EH (cell line): ENCODE results near the gene AKAP13.
"Not testable (repeated sequence)": the region's sequence is repeated elsewhere in the genome, so short reads cannot be mapped to it uniquely, and the experiment has no call there.

Experiments used
- DNase-seq: peaks from one replicate; pipeline ENCODE4 v3.0.0-alpha.2; 2015; ENCODE audit warnings: low read depth

AKAP13 gene

GRCh38 chr15:85350395-85350794 lies 30.0 kb upstream of the AKAP13 start:
- peak; percentile 20 for DNase-seq

- DNase-seq: not testable (repeated sequence)
Observed at GRCh38 chr15:85351501-85351900, 28.9 kb upstream of the AKAP13 start.

GRCh38 chr15:85351965-85352364 lies 28.4 kb upstream of the AKAP13 start:
- DNase-seq: no peak

GRCh38 chr15:85353516-85353915 lies 26.9 kb upstream of the AKAP13 start:
- no peak for DNase-seq

GRCh38 chr15:85354461-85354860 lies 25.9 kb upstream of the AKAP13 start:
- DNase-seq: peak; percentile 86

- DNase-seq: no peak
Observed at GRCh38 chr15:85354948-85355347, 25.5 kb upstream of the AKAP13 start.

- DNase-seq: no peak
Observed at GRCh38 chr15:85356276-85356675, 24.1 kb upstream of the AKAP13 start.

- DNase-seq: no peak
Observed at GRCh38 chr15:85361323-85361722, 19.1 kb upstream of the AKAP13 start.

- DNase-seq: no peak
Observed at GRCh38 chr15:85362436-85363081, 17.8 kb upstream of the AKAP13 start.

- no peak for DNase-seq
Observed at GRCh38 chr15:85365980-85366379, 14.4 kb upstream of the AKAP13 start.

GRCh38 chr15:85367741-85368140 lies 12.7 kb upstream of the AKAP13 start:
- no peak for DNase-seq

- DNase-seq: no peak
Observed at GRCh38 chr15:85374831-85375230, 5.6 kb upstream of the AKAP13 start.

- DNase-seq: no peak
Observed at GRCh38 chr15:85377269-85377668, 3.1 kb upstream of the AKAP13 start.

GRCh38 chr15:85377986-85378385 lies 2.4 kb upstream of the AKAP13 start:
- no peak for DNase-seq

GRCh38 chr15:85379403-85380131 lies 836 bp upstream of the AKAP13 start:
- DNase-seq: peak; percentile 42

GRCh38 chr15:85380812-85381642 lies 624 bp downstream of the AKAP13 start:
- peak; percentile 46 for DNase-seq

GRCh38 chr15:85381850-85382751 lies 1.7 kb downstream of the AKAP13 start:
- DNase-seq: peak; percentile 33

- DNase-seq: no peak
Observed at GRCh38 chr15:85382942-85383341, 2.5 kb downstream of the AKAP13 start.

GRCh38 chr15:85383470-85384148 lies 3.2 kb downstream of the AKAP13 start:
- DNase-seq: no peak

- DNase-seq: no peak
Observed at GRCh38 chr15:85386261-85386660, 5.9 kb downstream of the AKAP13 start.
